Measurements from ENCODE around the gene UIMC1.

Gene UIMC1

DNA sequence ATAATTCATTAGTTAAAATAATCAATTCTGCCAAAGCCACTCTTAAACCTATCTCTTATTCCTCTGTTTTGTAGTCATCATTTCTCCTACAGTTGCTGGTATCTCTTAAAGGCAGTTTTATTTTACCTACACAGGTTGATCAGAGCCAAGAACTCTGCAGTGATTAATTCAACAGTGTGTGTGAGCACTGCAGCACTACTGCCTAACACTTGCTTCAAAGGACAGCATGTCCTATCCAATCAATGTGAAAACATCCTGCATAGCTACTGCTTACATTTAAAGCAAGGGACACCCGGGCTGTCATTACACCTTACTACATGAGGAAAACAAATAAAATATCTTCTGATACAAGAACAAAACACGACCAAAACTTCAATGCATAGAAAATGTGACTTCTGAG, 62.3 kb downstream of the UIMC1 start:
- H3K4me3 ChIP-seq (replicated peaks in 1 of 2; ENCODE audit: low read depth in 2 of 2, low read length in 2 of 2): no peak overlapping the region
- TF ChIP-seq, protein P1, sequence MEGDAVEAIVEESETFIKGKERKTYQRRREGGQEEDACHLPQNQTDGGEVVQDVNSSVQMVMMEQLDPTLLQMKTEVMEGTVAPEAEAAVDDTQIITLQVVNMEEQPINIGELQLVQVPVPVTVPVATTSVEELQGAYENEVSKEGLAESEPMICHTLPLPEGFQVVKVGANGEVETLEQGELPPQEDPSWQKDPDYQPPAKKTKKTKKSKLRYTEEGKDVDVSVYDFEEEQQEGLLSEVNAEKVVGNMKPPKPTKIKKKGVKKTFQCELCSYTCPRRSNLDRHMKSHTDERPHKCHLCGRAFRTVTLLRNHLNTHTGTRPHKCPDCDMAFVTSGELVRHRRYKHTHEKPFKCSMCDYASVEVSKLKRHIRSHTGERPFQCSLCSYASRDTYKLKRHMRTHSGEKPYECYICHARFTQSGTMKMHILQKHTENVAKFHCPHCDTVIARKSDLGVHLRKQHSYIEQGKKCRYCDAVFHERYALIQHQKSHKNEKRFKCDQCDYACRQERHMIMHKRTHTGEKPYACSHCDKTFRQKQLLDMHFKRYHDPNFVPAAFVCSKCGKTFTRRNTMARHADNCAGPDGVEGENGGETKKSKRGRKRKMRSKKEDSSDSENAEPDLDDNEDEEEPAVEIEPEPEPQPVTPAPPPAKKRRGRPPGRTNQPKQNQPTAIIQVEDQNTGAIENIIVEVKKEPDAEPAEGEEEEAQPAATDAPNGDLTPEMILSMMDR (IDR thresholded peaks at IDR 0.05; ENCODE audit: low read depth, low read length): no peak
- DNase-seq (ENCODE audit: low read depth in 2 of 2): no peak

DNA sequence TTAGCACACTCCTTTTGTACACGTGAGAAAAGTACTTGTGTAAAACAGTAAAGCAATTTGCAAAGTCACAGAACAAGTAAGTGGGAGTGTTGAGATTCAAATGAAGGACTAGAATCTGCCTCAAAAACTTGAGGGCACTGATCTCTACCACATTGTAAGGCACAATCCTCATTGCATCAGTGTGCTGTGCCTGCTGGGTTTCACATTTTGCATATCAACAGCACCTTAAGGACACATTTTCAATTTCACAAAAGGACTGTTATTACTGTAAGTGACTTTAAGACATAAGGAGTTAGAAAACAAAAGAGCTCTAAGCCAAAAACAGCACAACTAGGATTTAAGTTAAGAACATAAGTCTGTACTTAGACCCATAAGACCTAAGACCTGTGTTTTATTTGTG, 62.8 kb downstream of the UIMC1 start:
- no peak for DNase-seq (ENCODE audit: low read depth in 2 of 2)
- no peak overlapping the region for H3K4me3 ChIP-seq (replicated peaks in 1 of 2; ENCODE audit: low read depth in 2 of 2, low read length in 2 of 2)
- TF ChIP-seq, protein P1 (IDR thresholded peaks at IDR 0.05; ENCODE audit: low read depth, low read length): no peak

DNA sequence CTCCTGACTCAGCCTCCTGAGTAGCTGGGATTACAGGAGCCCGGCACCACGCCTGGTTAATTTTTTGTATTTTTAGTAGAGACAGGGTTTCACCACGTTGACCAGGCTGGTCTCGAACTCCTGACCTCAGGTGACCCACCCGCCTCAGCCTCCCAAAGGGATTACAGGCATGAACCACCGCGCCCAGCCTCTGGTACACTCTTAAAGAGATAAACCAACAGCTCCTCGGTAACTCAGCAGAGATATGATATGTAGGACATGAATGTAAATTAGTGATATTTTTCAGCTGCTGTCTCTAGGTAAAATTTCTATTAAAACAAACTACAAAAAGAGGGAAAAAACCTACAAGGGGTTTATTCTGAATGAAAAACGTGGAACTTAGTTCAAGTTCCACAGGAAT, 64.6 kb downstream of the UIMC1 start:
- no peak overlapping the region for H3K4me3 ChIP-seq (replicated peaks in 1 of 2; ENCODE audit: low read depth in 2 of 2, low read length in 2 of 2)
- no peak for DNase-seq (ENCODE audit: low read depth in 2 of 2)
- TF ChIP-seq, protein P1 (IDR thresholded peaks at IDR 0.05; ENCODE audit: low read depth, low read length): no peak

DNA sequence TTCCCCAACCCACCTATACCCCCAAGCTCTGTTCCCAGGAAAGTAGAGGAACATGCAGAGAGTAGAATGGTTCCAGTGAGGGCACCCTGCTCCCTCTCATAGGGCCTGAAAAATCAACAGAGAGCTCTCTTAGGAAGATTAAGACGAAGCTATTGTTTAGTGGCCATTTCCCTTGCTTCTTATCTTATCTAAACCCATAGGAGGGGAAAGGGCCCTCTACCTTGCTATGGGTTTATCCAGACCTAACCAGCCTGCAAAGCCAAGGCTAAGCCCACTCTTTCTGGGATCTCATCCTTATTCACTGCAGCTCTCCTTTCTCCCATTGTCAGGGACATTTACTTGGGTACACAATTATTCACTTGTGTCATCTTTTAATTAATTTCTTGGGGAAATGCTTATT, 68.1 kb downstream of the UIMC1 start:
- H3K4me3 ChIP-seq (replicated peaks in 1 of 2; ENCODE audit: low read depth in 2 of 2, low read length in 2 of 2): no peak overlapping the region
- TF ChIP-seq, protein P1 (IDR thresholded peaks at IDR 0.05; ENCODE audit: low read depth, low read length): no peak
- DNase-seq (ENCODE audit: low read depth in 2 of 2): no peak

DNA sequence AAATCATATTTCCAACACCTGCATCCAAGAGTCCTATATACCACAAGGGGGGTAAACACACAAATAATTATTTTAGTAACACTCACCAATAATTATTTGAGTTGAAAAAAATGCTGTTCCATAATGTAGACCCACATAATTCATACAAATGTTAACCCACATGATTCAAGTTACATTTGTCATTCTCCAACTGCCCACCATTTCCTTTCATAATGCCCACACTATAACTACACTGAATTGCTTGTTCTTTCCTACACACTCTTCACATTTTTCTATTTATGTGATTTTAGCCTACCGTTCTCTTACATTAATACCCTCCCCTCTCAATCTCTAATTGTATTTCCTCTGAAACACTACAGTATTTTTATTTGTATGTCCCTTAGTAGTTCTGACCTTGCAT, 71.6 kb downstream of the UIMC1 start:
- TF ChIP-seq, protein P1 (IDR thresholded peaks at IDR 0.05; ENCODE audit: low read depth, low read length): no peak
- DNase-seq (ENCODE audit: low read depth in 2 of 2): no peak
- H3K4me3 ChIP-seq (replicated peaks in 1 of 2; ENCODE audit: low read depth in 2 of 2, low read length in 2 of 2): no peak overlapping the region

DNA sequence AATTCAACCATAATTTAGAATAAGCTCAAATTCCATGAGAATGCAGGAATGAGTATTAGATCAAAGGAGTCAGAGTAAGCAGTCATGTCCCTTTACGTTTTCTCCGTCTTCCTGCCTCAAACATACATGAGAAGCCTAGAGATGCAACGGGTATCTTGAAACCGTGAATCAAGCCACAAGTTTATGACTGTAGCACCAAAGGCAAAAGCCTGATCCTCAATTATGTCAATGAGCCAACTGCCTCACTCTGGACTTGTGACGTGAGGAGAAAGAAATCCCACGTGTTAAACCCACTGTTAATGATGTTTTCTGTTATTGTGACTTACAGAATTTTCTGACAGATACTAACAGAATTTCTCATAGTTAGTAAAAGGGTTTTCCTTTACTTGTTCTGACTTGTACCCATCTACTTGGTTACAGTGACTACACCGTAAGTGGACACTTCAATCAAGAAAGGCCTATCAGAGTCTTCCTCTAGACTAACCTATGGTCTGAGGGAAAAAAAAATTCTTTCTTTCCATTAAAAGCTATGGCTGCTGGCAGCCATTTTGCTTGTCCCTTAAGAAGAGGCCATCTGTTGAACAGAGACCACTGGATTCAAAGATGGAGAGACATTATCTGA, 72.2 kb downstream of the UIMC1 start:
- DNase-seq (ENCODE audit: low read depth in 2 of 2): no peak
- TF ChIP-seq, protein P1 (IDR thresholded peaks at IDR 0.05; ENCODE audit: low read depth, low read length): no peak
- no peak overlapping the region for H3K4me3 ChIP-seq (replicated peaks in 1 of 2; ENCODE audit: low read depth in 2 of 2, low read length in 2 of 2)

DNA sequence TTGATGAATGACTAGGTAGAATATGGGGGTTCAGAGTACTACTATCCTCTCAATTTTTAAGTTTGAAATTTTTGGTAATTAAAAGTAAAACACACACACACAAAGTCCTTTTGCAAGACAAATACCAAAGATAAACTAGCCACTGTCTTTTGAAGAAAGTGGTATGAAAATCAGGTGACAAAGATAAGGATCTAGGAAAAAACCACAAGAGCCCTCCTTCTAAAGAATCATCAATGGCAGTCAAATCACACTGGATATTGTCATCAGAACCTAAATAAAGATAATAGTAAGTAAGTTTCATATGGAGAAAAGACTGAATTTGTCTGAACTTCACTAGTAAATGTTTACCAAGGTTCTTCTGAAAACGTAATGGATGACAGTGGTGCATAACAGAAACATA, 76.9 kb downstream of the UIMC1 start:
- no peak overlapping the region for H3K4me3 ChIP-seq (replicated peaks in 1 of 2; ENCODE audit: low read depth in 2 of 2, low read length in 2 of 2)
- TF ChIP-seq, protein P1 (IDR thresholded peaks at IDR 0.05; ENCODE audit: low read depth, low read length): no peak
- DNase-seq (ENCODE audit: low read depth in 2 of 2): no peak

Data from cardiac fibroblast (primary cell).